Upper lobe of left lung (tissue), 6 donors: ENCODE data around the gene QRFP. TPM values are rescaled to one million over a fixed set of nuclear protein-coding genes. Genes with fewer than 3 reads are reported as not detected.

Source experiments
- ATAC-seq, 2 donors: fragments of 200-7000 bp; cut with Tn5 transposase; one replicate each; pipeline ENCODE4 v1.9.1; 2022; ENCODE audit warnings: mild to moderate bottlenecking in 2 of 2, moderate library complexity in 2 of 2; ENCODE audit not compliant: low FRiP score in 2 of 2
- DNase-seq, 2 donors: peaks; one replicate each; pipeline ENCODE4 v3.0.0-alpha.2; 2019 to 2020
- H3K27ac ChIP-seq, 4 donors: fragments of 200-600 bp; sonication (generic); one replicate each; pipeline ENCODE4 v1.5.1; 2016 to 2019
- H3K27me3 ChIP-seq, 4 donors: fragments of 200-600 bp; sonication (generic); one replicate each; pipeline ENCODE4 v1.5.1; 2017 to 2019
- H3K36me3 ChIP-seq, 4 donors: fragments of 200-600 bp; sonication (generic); one replicate each; pipeline ENCODE4 v1.5.1; 2016 to 2019
- H3K4me1 ChIP-seq, 4 donors: fragments of 200-600 bp; sonication (generic); one replicate each; pipeline ENCODE4 v1.5.1; 2018 to 2019
- H3K4me3 ChIP-seq, 4 donors: fragments of 200-600 bp; sonication (generic); one replicate each; pipeline ENCODE4 v1.5.1; 2017 to 2019; ENCODE audit warnings: mild to moderate bottlenecking in 2 of 4, moderate library complexity in 1 of 4
- H3K9me3 ChIP-seq, 4 donors: fragments of 200-600 bp; sonication (generic); one replicate each; pipeline ENCODE4 v1.5.1; 2018 to 2019
- EP300 ChIP-seq, 4 donors: sonication (generic); formaldehyde crosslinking; IDR thresholded peaks; one replicate each; pipeline ENCODE4 v1.5.1; 2017; ENCODE audit warnings: antibody characterized with exemption in 4 of 4, control low read depth in 2 of 4
- POLR2A ChIP-seq, 4 donors: fragments of 450-650 bp; IDR thresholded peaks; one replicate each; pipeline ENCODE4 v1.5.1; 2016 to 2017; ENCODE audit warnings: antibody characterized with exemption in 4 of 4, mild to moderate bottlenecking in 2 of 4
- POLR2AphosphoS5 ChIP-seq, 2 donors: sonication (generic); formaldehyde crosslinking; IDR thresholded peaks; one replicate each; pipeline ENCODE4 v1.5.1; 2017; ENCODE audit warnings: antibody characterized with exemption in 2 of 2
- WGBS, 2 donors: methylation state at CpG; one replicate each; pipeline ENCODE4 v1.1.5; 2017 to 2018; 5-methylcytosine and 5-hydroxymethylcytosine counted together
- total RNA-seq, 6 donors: library from RNA; depleted of rRNA in 4 of 6; stranded (reverse); fragments of >200 nt in 4 of 6; gene quantifications; one replicate each; pipeline versions ENCODE4 v1.1.0 to v1.2.1, GENCODE V29; 2016 to 2021
- TF ChIP-seq, protein P1 (sequence below), 6 experiments: fragments of 450-650 bp in 4 of 6; fragments of 200-600 bp in 2 of 6; sonication (generic) in 2 of 6; IDR thresholded peaks; one replicate each; pipeline ENCODE4 v1.5.1; 2016 to 2019; ENCODE audit warnings: antibody characterized with exemption in 6 of 6
- donor health status: DM: no; HTN: no; CAD: no; lungs with moderate emphysema.
- donor health status: DM: no; HTN: yes; CAD: no; lungs with severe emphysema.

Gene QRFP
- not detected for total RNA-seq

DNA sequence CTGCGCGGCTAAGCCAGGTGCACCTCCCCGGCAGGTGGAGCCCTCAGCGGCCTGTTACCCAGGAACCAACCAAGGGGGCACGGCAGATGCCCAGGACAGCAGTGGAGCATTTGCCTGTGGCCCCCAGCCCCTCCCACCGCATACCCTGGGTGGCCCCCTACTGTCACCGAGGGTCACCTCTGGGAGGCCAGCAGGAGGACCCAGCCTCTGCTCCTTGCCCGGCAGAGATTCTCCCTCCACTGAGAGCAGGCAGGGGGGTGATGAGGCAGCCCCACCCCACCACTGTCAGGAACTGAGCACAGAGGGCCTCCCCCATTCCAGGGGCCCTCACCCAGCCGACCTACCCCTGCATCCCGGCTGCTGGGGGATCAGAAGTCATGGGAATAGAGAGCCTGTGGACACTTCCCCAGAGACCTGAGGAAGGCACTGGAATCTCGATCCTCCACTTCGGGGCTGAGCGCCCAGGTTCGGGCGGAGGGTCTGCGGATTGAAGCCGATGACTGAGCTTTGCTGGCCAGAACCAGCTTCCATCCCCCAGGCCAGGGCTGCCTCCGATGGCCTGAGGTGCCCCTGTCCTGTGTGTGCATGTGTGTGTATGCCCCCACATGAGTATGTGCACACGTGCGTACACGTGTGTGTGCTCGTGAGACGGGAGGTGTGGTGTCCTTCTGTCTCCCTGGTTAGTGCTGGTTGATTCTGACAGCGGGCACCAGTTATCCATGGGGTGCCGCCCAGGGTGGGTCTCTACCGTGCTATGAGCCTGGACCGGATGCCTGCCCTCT, at the start of gene QRFP:
TSS of gene QRFP (minus strand) at position 580 of the 782 bp plus-strand sequence. CDS start 2,974 bp downstream, outside the sequence.
- WGBS, 2 donors = 79% methylated on average over 22 of the region's 27 CpGs; no CpG with 5 or more reads in 1 of the 2 donors

GRCh38 chr9:130945173-130945572, 48.6 kb upstream of the QRFP start:
- DNase-seq (no peak), ATAC-seq (no peak)
- no peak for TF ChIP-seq POLR2AphosphoS5 (IDR thresholded peaks at IDR 0.05)
- TF ChIP-seq POLR2A (IDR thresholded peaks at IDR 0.05) = no peak
- no peak for TF ChIP-seq EP300 (IDR thresholded peaks at IDR 0.05)
- TF ChIP-seq, protein P1, sequence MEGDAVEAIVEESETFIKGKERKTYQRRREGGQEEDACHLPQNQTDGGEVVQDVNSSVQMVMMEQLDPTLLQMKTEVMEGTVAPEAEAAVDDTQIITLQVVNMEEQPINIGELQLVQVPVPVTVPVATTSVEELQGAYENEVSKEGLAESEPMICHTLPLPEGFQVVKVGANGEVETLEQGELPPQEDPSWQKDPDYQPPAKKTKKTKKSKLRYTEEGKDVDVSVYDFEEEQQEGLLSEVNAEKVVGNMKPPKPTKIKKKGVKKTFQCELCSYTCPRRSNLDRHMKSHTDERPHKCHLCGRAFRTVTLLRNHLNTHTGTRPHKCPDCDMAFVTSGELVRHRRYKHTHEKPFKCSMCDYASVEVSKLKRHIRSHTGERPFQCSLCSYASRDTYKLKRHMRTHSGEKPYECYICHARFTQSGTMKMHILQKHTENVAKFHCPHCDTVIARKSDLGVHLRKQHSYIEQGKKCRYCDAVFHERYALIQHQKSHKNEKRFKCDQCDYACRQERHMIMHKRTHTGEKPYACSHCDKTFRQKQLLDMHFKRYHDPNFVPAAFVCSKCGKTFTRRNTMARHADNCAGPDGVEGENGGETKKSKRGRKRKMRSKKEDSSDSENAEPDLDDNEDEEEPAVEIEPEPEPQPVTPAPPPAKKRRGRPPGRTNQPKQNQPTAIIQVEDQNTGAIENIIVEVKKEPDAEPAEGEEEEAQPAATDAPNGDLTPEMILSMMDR (IDR thresholded peaks at IDR 0.05) = no peak
- 82 to 86% methylated on average over 9 of the region's 9 CpGs for WGBS, 2 donors
- peaks cover 0 to 3% (median 0%) of the 10 kb centered on the region in 4 donors for H3K9me3 ChIP-seq
- no peaks in the 10 kb centered on the region for H3K36me3 ChIP-seq
- no peak overlapping the region for H3K4me3 ChIP-seq
- H3K4me1 ChIP-seq = peaks cover 0 to 12% (median 7%) of the 10 kb centered on the region in 4 donors
- H3K27me3 ChIP-seq = peaks cover 0 to 11% (median 1%) of the 10 kb centered on the region in 4 donors
- H3K27ac ChIP-seq = no peak overlapping the region

More for the DNA sequence above, at the start of gene QRFP:
- Histone ChIP-seq H3K4me3 (no peak within 1 kb of the TSS), H3K9me3 (no peaks in the 10 kb centered on the region), H3K4me1 (peaks cover 0 to 10% (median 0%) of the 10 kb centered on the region in 4 donors), H3K27me3 (peaks cover 0 to 5% (median 0%) of the 10 kb centered on the region in 4 donors), H3K36me3 (peaks cover 0 to 22% (median 4%) of the 10 kb centered on the region in 4 donors), H3K27ac (no peak within 1 kb of the TSS)
- TF ChIP-seq POLR2A (IDR thresholded peaks at IDR 0.05) (no peak), EP300 (IDR thresholded peaks at IDR 0.05) (no peak), POLR2AphosphoS5 (IDR thresholded peaks at IDR 0.05) (no peak)
- TF ChIP-seq, protein P1 (IDR thresholded peaks at IDR 0.05) = no peak
- ATAC-seq (no peak), DNase-seq (no peak)

DNA sequence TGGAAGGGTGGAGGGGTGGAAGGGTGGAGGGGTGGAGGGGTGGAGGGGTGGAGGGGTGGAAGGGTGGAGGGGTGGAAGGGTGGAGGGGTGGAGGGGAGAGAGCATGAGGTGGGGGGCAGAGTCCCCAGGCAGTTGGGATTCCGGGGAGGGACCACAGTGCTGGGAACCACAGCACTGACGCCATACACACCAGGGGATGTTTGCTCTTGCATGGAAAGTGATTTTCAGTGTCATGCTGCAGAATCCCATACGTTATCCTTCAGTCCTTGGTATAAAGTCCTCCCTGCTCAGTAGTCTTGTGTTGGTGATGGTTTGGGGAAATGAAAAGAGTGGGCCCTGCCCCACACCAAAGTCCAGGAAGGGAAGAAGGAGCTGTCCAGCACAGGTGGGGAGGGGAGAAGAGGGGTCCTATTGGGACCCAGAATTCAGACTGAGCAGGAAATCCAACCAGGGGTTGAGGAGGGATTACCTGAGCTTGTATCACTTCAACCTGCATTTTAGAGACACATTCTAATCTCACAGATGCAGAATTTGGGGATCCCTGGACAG, 48.0 kb upstream of the QRFP start:
- H3K27me3 ChIP-seq = peaks cover 0 to 16% (median 4%) of the 10 kb centered on the region in 4 donors

DNA sequence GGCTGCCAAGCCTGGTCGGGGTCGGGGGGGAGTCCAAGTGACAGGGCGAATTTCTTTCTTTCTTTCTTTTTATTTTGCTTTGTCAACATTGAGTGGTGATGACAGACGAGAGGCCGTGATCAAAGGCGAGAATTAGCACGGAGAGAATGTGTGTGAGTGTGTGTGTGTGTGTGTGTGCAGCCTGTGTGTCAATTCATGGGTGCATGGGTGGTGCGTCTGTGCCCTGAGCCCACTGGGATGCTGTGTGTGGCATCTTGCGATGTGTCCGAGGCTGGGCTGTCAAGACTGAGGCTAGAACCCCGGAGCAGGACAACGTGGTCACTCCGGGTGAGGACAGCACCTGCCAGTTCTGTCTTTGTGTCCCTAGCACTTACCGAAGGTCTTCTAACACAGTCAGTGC, 47.2 kb upstream of the QRFP start:
- Histone ChIP-seq H3K36me3 (no peaks in the 10 kb centered on the region), H3K4me1 (peaks cover 13 to 26% (median 19%) of the 10 kb centered on the region in 4 donors), H3K27me3 (peaks cover 2 to 23% (median 10%) of the 10 kb centered on the region in 4 donors), H3K27ac (no peak overlapping the region), H3K4me3 (no peak overlapping the region), H3K9me3 (no peaks in the 10 kb centered on the region)
- ATAC-seq (no peak), DNase-seq (no peak)
- WGBS, 2 donors = 39 to 47% methylated on average over 14 of the region's 14 CpGs
- TF ChIP-seq POLR2AphosphoS5 (IDR thresholded peaks at IDR 0.05) (no peak), EP300 (IDR thresholded peaks at IDR 0.05) (no peak), POLR2A (IDR thresholded peaks at IDR 0.05) (no peak)
- TF ChIP-seq, protein P1 (IDR thresholded peaks at IDR 0.05) = no peak

More for the DNA sequence above, 48.0 kb upstream of the QRFP start:
- Histone ChIP-seq H3K27ac (no peak overlapping the region), H3K4me3 (no peak overlapping the region), H3K9me3 (peaks cover 0 to 1% (median 0%) of the 10 kb centered on the region in 4 donors), H3K36me3 (no peaks in the 10 kb centered on the region), H3K4me1 (peaks cover 5 to 18% (median 11%) of the 10 kb centered on the region in 4 donors)
- DNase-seq (no peak), ATAC-seq (no peak)
- TF ChIP-seq EP300 (IDR thresholded peaks at IDR 0.05) = no peak
- WGBS, 2 donors = 44 to 54% methylated on average over 3 of the region's 3 CpGs

DNA sequence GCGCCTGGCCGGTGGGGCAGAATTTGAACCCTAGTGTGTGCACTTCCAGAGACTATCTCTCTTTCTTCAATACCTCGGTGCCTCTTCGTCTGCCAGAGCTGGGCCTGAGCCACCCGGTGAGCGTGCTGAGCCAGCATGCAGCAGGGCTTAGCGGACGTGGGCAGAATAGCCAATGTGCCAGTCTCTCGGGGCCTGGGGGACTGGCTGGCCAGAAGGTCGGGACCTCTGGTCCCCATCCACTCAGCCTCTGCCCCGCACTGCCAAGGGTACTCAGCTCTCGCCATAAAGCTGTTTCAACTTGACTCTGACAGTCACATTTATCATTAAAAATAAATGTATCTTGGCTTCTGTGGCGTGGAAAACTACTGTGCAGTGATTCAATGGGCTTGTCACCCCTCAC, 46.6 kb upstream of the QRFP start:
- Histone ChIP-seq H3K27ac (no peak overlapping the region), H3K9me3 (no peaks in the 10 kb centered on the region), H3K4me3 (no peak overlapping the region), H3K36me3 (no peaks in the 10 kb centered on the region), H3K4me1 (peaks cover 19 to 31% (median 23%) of the 10 kb centered on the region in 4 donors), H3K27me3 (peaks cover 2 to 27% (median 14%) of the 10 kb centered on the region in 4 donors)
- ATAC-seq (no peak), DNase-seq (no peak)
- WGBS, 2 donors = 63 to 76% methylated on average over 11 to 12 of the region's 13 CpGs
- TF ChIP-seq POLR2AphosphoS5 (IDR thresholded peaks at IDR 0.05) (no peak), EP300 (IDR thresholded peaks at IDR 0.05) (no peak), POLR2A (IDR thresholded peaks at IDR 0.05) (no peak)
- TF ChIP-seq, protein P1 (IDR thresholded peaks at IDR 0.05) = no peak
